Effector CD8-positive, alpha-beta T cell (primary cell): ENCODE measurements around the gene OR2T5.
"Not testable (repeated sequence)": the region's sequence is repeated elsewhere in the genome, so short reads cannot be mapped to it uniquely, and the experiment has no call there.

Experiments
- DNase-seq: peaks from one replicate; lab custom pipeline; 2025; lab: John Stamatoyannopoulos, UW
- total RNA-seq, 4 experiments: gene quantifications; one replicate each; lab custom pipeline; 2026; lab: John Stamatoyannopoulos, UW

Gene OR2T5, protein sequence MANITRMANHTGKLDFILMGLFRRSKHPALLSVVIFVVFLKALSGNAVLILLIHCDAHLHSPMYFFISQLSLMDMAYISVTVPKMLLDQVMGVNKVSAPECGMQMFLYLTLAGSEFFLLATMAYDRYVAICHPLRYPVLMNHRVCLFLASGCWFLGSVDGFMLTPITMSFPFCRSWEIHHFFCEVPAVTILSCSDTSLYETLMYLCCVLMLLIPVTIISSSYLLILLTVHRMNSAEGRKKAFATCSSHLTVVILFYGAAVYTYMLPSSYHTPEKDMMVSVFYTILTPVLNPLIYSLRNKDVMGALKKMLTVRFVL
- total RNA-seq: 0 reads per million in 4 experiments

GRCh38 chr1:248488289-248488688, at the start of gene OR2T5:
Gene OR2T5, plus strand, starts transcription at chr1:248488589. Its CDS starts 0 bp downstream, at chr1:248488589.
- not testable (repeated sequence) for DNase-seq

DNA sequence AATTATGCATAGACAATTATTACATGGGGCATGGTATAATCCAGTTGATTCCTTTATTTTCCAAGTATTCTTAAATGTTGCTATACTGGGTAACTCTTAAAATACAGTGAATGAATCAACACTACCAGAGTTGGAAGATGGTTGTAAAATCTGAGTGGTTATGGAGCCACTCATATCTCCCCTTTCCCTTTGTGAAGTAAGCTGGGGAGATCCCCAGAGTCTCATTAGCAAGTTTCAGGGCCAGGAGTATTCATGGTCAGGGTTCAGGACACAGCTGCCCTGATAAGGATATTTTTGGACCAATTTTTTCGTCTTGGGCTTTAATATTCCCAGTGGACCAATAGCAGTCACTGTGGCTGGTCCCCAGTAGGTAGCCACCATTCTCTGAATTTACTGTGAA, 49.7 kb upstream of the OR2T5 start:
- DNase-seq: not testable (repeated sequence)

GRCh38 chr1:248439283-248439682, 49.1 kb upstream of the OR2T5 start:
- not testable (repeated sequence) for DNase-seq

DNA sequence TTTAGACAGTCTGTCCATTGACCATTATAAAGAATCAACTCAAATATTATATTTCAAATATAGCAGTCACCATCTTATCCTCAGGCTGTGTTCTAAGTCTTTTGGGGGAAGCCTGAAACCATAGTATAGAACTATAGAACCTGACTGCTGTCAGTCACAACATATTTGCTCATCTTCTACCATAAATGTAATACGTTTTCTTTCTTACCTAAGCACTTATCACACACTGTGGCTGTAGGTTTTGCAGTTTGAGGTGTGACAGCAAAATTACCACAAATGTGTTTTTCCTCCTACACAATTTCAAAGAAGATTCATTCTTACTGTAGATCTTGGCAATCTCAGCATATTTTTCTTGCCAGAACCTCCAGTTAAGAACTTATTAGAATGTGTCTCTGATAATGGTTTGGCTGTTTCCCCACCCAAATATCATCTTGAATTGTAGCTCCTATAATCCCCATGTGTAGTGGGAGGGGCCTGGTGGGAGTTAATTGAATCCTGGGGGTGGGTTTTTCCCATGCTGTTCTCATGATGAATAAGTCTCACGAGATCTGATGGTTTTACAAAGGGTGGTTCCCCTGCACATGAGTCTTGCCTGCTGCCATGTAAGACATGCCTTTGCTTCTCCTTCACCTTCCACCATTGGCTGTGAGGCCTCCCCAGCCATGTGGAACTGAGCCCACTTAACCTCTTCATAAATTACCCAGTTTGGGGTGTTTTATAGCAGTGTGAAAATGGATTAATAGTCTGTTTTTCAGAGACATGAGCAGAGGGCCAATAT, 45.7 kb upstream of the OR2T5 start:
- not testable (repeated sequence) for DNase-seq

- DNase-seq: not testable (repeated sequence)
Measured at GRCh38 chr1:248444603-248445002, 43.8 kb upstream of the OR2T5 start.

GRCh38 chr1:248445399-248445798, 43.0 kb upstream of the OR2T5 start, which contains the start of gene OR2T2:
Gene OR2T2, plus strand, starts transcription at chr1:248445637. Its CDS starts 7,161 bp downstream, at chr1:248452798.
- DNase-seq: not testable (repeated sequence)

DNA sequence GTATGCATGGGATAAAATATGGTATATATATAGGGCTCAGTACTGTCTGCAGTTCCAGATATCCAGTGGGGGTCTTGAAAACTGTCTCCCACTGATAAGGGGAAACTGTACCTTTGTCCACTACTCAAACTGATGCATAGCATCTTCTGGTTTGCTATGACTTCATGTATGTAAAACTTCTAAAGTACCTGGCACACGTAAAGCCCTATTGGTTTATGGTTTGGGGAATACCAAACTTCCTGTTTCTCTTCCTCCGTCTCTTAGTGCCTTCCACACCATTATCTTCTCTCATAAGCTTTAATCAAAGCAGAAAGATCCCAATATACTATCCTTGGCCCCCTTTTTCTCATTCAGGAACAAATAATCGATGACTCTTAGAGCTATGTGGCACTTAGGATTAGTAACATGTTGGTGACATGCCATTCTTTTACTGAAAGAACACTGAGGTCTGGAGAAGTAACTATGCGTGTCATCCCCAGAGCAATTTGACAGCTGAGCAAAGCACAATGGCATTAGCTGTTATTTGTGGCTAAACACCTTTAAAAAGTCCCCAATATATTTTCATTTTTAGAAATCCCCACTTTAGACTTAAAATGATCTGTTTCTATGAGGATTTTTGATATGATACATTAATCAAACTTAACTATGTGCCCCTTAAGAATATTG, 39.8 kb upstream of the OR2T5 start:
- DNase-seq: not testable (repeated sequence)

GRCh38 chr1:248449821-248450465, 38.4 kb upstream of the OR2T5 start:
- DNase-seq: not testable (repeated sequence)

DNA sequence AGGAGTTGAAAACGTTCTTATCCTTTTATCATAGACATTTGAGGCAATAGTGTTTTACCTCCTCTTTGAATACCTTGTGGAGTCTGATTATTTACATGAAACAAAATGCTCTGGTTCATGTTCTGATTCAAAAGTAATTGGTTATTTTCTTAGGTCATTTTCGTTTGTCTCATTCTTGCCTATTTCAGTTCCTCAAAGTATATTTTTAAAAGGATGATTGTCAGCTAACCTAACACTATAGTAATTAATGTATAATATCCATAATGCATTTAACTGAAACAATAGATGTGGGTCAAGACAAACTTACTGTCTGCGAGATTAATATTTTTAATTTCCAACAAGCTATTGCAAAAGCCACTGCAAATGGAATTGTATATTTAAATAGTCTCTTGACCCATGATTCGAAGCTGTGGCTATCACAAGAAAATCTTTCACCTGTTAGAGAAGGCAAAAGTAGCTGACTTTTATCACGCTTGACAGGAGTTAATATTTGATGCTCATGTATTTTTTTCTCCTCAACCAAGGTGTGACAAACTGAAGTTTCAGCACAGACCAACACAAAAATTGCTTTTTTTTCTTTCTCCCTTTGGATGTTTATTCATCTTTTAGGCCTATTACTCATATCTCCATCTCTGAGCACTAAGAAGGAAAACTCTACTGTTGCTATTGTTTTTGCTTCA, 37.8 kb upstream of the OR2T5 start:
- DNase-seq: not testable (repeated sequence)

- not testable (repeated sequence) for DNase-seq
Measured at GRCh38 chr1:248453619-248454018, 34.8 kb upstream of the OR2T5 start.

DNA sequence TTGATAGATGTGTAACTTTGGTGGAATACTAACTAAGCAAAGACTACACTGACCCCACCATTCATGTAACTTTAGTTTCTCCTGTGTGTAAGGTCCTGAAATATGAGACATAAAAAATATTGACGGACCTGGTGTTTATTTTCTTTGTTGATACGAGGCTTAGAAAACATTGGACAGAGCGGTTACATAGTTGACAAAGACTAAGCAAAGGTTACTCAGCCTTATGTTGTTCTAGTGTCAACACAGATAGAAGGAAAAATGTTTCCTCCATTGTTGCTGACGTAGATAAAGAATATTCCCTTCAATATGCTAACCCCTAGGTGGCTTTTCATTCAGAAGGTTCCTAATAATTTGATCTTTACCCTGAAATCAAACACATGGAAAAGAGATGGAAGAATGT, 33.3 kb upstream of the OR2T5 start:
- DNase-seq: not testable (repeated sequence)

- DNase-seq: not testable (repeated sequence)
Measured at GRCh38 chr1:248456635-248457034, 31.8 kb upstream of the OR2T5 start.

- not testable (repeated sequence) for DNase-seq
Measured at GRCh38 chr1:248459117-248459516, 29.3 kb upstream of the OR2T5 start.

- no peak for DNase-seq
Measured at GRCh38 chr1:248471154-248471553, 17.2 kb upstream of the OR2T5 start.

GRCh38 chr1:248472111-248472510, 16.3 kb upstream of the OR2T5 start:
- not testable (repeated sequence) for DNase-seq

DNA sequence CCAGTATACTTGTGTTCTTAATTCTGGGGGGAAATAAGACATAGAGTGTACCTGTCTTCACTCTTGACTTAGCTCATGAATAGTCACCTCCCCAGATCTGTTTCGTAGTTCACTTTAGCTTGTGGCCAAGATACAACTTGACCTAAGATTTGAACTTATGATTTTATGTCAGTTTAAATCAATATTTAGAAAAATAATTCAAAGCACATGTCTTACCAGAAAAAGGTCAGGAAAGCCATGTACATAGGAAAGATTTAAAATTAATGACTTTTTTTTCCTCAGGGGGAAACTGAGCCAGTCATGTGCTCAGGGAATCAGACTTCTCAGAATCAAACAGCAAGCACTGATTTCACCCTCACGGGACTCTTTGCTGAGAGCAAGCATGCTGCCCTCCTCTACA, 15.3 kb upstream of the OR2T5 start, which contains the start of gene OR2T3:
Gene OR2T3 (plus strand): TSS at position 301 of the 400 bp plus-strand sequence. CDS start 0 bp downstream, at position 301.
- DNase-seq: not testable (repeated sequence)

DNA sequence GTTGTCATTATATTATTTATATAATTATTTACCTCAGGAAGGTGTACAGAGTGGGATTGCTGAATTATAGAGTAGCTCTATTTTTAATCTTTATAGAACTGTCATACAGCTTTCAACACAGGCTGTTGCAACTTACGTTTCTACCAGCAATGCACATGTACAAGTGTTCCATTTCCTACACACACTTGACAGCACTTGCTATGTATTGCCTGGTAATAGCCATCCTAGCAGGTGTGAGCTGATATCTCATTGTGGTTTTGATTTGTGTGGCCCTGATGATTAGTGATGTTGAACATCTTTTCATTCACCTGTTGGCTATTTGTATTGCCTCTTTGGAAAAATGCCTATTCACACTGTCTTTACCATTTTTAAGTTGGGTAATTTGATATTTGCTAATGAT, 12.7 kb upstream of the OR2T5 start:
- DNase-seq: not testable (repeated sequence)

GRCh38 chr1:248481686-248482579, 6.5 kb upstream of the OR2T5 start:
- DNase-seq: not testable (repeated sequence)

GRCh38 chr1:248496661-248497060, 8.3 kb downstream of the OR2T5 start:
- not testable (repeated sequence) for DNase-seq
